ENCODE results near the gene IL6R.
A peak's percentile ranks its signal among the peaks of the same experiment; 100 is the strongest.

The IL6R gene

GRCh38 chr1:154436433-154436832, 31.3 kb downstream of the IL6R start:
- TF ChIP-seq CTCF (conservative IDR thresholded peaks at IDR 0.05) (no peak), ZFX (IDR thresholded peaks at IDR 0.05) (no peak)
- no peak overlapping the region for H3K27ac ChIP-seq

DNA sequence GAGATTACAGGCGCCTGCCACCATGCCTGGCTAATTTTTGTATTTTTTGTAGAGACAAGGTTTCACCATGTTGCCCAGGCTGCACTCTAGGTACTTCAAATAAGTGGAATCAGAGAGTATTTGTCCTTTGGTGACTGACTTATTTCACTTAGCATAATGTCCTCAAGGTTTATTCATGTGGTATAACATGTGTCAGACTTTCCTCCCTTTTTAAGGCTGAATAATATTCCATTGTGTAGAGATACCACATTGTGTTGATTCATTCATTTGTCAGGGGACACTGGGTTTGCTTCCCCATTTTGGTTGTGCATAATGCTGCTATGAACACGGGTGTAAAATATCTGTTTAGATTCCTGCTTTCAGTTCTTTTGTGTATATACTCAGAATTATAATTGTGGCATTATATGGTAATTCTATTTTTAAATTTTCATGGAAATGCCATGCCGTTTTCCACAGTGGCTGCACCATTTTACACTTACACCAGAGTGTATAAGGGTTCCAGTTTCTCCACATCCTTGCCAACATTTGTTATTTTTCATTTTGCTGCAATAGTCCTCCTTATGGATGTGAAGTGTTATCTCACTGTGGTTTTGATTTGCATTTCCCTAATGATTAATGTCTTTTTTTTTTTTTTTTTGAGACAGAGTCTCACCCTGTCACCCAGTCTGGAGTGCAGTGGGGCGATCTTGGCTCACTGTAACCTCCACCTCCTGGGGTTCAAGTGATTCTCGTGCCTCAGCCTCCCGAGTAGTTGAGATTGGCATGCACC, 35.1 kb downstream of the IL6R start:
- TF ChIP-seq CTCF (conservative IDR thresholded peaks at IDR 0.05) (no peak), ZFX (IDR thresholded peaks at IDR 0.05) (no peak)
- no peak overlapping the region for H3K27ac ChIP-seq

DNA sequence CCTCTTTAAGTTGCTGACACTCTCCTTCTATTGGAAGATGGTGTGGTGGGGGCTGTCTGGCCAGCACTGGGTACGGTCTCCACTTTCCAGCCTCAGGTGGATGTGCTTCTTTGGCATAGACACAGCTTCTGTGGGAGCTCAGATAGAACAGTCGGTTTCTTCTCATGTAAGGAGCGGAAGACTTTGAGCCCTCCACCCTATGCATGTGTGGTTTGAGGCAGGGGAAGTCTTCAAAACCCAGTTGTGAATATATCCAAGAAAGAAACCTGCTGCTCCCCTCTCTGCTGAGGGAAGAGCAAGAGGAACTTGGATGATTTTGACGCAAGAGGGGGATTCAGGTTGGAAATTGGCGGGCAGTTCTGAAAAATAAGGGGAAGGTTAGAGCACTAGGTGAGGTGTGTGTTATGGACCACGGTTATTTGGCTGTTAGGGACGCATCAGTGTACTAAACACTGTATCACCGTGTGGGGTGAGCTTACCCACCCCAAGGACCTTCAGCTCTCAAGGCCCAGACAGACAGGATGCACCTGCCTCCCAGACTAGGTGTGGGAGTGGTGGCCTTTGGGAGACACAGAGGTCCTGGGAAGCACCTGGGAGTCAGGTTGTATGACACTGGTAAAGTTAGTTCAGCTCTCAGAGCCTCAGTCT, 36.2 kb downstream of the IL6R start:
- no peak for TF ChIP-seq CTCF (conservative IDR thresholded peaks at IDR 0.05)
- TF ChIP-seq ZFX (IDR thresholded peaks at IDR 0.05) = no peak
- H3K27ac ChIP-seq = 0 out of 2 replicates have a peak overlapping the region, but pooled peaks have one; percentile 53

DNA sequence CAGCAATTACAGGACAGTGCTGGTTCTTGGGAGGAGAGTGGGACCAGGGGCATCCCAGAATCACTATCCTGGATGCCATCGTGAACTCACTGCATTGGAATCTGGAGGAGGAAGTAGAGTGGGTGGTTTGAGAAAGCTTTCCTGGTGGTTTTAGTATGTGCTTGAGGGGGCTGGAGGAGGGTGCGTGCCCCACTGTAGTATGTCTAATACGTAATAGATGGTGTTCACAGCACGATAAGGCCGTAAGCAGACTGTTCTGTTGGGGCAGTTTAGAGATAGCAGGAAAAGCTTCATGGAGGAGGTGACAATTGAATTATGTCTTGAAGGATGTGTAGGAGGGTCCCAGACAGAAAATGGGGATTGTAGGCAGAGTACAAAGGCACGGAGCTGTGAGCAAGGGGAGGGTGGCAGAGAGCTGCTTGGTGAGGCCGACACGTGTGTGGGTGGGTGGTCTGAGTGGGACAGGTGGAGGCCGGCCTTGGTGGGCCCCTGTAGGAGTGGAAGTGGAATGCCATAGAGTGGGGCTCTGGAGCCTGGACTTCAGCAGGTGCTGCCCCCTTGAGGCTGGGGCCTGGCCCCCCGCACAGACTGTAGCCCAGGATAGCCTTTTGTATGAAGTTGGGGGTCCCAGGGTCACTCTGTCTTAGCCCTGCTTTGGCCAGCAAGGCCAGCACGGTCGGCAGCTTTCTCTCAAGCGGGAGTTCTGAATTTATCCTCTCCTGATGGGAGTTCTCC, 37.0 kb downstream of the IL6R start:
- TF ChIP-seq CTCF (conservative IDR thresholded peaks at IDR 0.05) = no peak
- TF ChIP-seq ZFX (IDR thresholded peaks at IDR 0.05) = no peak
- H3K27ac ChIP-seq = peak overlapping the region; percentile 53; the same call in 1 of the 2 replicates

- TF ChIP-seq ZFX (IDR thresholded peaks at IDR 0.05) (no peak), CTCF (conservative IDR thresholded peaks at IDR 0.05) (no peak)
- peak overlapping the region; percentile 53 for H3K27ac ChIP-seq
Observed at GRCh38 chr1:154443274-154444013, 38.3 kb downstream of the IL6R start.

DNA sequence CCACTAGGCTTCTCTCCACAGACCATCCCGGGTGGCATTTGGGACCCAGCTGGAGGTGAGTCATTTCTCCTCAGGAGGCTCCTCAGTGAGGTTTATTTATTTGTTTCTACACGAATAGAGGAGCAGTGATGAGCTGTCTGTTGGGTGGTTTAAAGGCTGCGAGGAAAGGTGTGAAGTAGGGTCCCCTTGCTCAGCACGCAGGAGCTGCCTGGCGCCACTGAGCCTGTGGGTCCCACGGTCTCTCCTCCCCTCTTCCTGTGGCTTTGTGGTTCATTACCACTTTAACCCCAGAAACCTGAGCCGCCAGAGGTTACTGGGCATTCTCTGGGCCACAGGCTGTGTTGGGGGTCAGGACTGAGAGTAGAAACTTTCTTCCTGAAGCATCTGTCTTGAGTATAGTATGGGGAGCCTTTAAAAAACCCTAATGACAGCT, 39.9 kb downstream of the IL6R start:
- TF ChIP-seq CTCF (conservative IDR thresholded peaks at IDR 0.05) (no peak), ZFX (IDR thresholded peaks at IDR 0.05) (no peak)
- no peak overlapping the region for H3K27ac ChIP-seq
